Measurements from ENCODE around the gene SORL1. TPM values are rescaled to one million over a fixed set of nuclear protein-coding genes. Genes with fewer than 3 reads are reported as not detected.
"Not testable (repeated sequence)": the region's sequence is repeated elsewhere in the genome, so short reads cannot be mapped to it uniquely, and the experiment has no call there.

The SORL1 gene
- total and polyA plus RNA-seq, 4 donors = 21.4 to 80.6 (median 29.3) TPM

DNA sequence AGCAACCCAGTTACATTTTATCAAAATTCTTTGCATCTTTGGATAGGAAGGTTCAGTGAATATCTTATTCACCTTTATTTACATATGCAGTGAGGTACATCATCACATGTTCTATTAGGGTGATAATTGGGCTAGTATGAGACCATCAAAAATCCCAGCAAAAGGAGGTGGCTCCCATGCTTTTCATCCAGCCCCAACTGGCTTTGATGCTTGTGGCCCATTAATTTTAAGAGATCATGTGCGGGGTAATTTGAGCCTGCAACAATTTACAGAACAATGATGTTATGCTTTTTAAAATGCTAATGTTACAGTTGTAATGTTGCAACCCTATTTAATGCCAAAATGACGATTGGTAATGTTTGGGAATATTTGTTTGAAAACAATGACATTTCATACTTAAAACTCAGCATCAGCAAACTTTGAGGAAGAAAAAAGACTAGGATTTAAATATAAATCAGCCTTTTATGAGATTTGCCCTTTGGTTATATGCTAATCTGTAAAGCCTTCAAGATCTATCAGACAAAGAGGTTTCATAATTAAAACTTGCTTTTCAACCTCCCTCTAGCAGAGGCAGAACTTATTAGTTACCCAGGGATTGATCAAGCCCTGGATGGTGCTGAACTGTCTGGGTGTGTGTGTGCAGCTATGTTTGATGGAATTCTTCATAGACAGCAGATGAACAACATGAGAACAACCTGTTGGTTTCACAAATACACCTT lies 184.1 kb downstream of the SORL1 start:
- Histone ChIP-seq H3K4me3 (ENCODE audit: low read depth, low read length) (no peak overlapping the region), H3K9me3 (ENCODE audit: control insufficient read depth, insufficient read depth, low read length) (no peaks in the 10 kb centered on the region), H3K4me1 (ENCODE audit: control insufficient read depth, insufficient read depth, low read length) (no peaks in the 10 kb centered on the region), H3K27me3 (ENCODE audit: control insufficient read depth, insufficient read depth, low read length) (no peaks in the 10 kb centered on the region), H3K27ac (ENCODE audit: low read depth, low read length) (no peak overlapping the region), H3K36me3 (ENCODE audit: control insufficient read depth, insufficient read depth, low read length) (peaks cover 3% of the 10 kb centered on the region)
- WGBS (ENCODE audit: insufficient coverage) = no CpG with 5 or more reads among the region's 2 CpGs
- DNase-seq (ENCODE audit: low read depth in 4 of 6, low spot score in 6 of 6) = no peak

GRCh38 chr11:121636800-121637176 lies 184.7 kb downstream of the SORL1 start:
- no CpG with 5 or more reads among the region's 5 CpGs for WGBS (ENCODE audit: insufficient coverage)

DNA sequence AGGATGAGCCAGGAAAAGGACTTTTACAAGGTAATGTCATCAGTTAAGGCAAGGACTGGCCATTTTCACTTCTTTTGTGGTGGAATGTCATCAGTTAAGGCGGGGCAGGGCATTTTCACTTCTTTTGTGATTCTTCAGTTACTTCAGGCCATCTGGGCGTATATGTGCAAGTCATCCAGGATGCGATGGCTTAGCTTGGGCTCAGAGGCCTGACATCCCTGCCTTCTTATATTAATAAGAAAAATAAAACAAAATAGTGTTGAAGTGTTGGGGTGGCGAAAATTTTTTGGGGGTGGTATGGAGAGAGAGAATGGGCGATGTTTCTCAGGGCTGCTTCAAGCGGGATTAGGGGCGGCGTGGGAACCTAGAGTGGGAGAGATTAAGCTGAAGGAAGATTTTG lies 185.5 kb downstream of the SORL1 start:
- H3K27me3 ChIP-seq (ENCODE audit: control insufficient read depth, insufficient read depth, low read length); H3K36me3 ChIP-seq (ENCODE audit: control insufficient read depth, insufficient read depth, low read length); H3K27ac ChIP-seq (ENCODE audit: low read depth, low read length); DNase-seq (ENCODE audit: low read depth in 4 of 6, low spot score in 6 of 6); H3K9me3 ChIP-seq (ENCODE audit: control insufficient read depth, insufficient read depth, low read length); H3K4me1 ChIP-seq (ENCODE audit: control insufficient read depth, insufficient read depth, low read length); H3K4me3 ChIP-seq (ENCODE audit: low read depth, low read length): not testable (repeated sequence)
- 90% methylated on average over 2 of the region's 8 CpGs for WGBS (ENCODE audit: insufficient coverage)

More at GRCh38 chr11:121636800-121637176, 184.7 kb downstream of the SORL1 start:
- H3K9me3 ChIP-seq (ENCODE audit: control insufficient read depth, insufficient read depth, low read length) = no peaks in the 10 kb centered on the region
- no peak overlapping the region for H3K27ac ChIP-seq (ENCODE audit: low read depth, low read length)
- no peak for DNase-seq (ENCODE audit: low read depth in 4 of 6, low spot score in 6 of 6)
- no peaks in the 10 kb centered on the region for H3K27me3 ChIP-seq (ENCODE audit: control insufficient read depth, insufficient read depth, low read length)
- H3K36me3 ChIP-seq (ENCODE audit: control insufficient read depth, insufficient read depth, low read length) = peaks cover 3% of the 10 kb centered on the region
- H3K4me1 ChIP-seq (ENCODE audit: control insufficient read depth, insufficient read depth, low read length) = no peaks in the 10 kb centered on the region
- no peak overlapping the region for H3K4me3 ChIP-seq (ENCODE audit: low read depth, low read length)

DNA sequence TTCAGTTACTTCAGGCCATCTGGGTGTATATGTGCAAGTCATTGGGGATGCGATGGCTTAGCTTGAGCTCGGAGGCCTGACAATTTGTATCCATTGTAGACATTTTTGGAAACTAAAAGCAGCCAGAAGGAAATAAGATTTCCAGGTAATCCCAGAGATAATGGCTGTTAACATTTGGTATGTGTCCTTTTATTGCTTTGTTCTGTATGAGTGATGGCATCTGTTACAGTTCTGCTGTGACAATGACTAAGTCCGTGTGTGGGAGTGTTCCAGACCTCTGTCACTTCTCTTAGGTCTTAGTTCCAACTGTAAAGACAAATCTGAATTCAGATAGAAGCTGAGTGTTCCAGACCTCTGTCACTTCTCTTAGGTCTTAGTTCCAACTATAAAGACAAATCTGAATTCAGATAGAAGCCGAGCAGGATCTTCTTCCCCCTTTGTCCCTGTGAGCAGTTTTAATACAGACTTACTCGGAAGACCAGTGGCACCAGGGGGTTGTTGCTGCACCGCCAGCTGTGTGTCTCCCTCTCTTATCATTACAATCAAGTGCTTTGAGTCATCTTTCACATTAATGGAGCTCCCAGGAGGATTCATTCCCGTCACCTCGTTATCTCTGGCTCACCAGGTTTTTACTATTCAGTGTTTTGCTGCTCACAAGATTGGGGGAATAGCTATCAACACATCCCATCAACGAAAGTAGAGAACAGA lies 191.5 kb downstream of the SORL1 start:
- no peak overlapping the region for H3K4me3 ChIP-seq (ENCODE audit: low read depth, low read length)
- H3K4me1 ChIP-seq (ENCODE audit: control insufficient read depth, insufficient read depth, low read length) = no peaks in the 10 kb centered on the region
- no peaks in the 10 kb centered on the region for H3K9me3 ChIP-seq (ENCODE audit: control insufficient read depth, insufficient read depth, low read length)
- no peaks in the 10 kb centered on the region for H3K27me3 ChIP-seq (ENCODE audit: control insufficient read depth, insufficient read depth, low read length)
- no peaks in the 10 kb centered on the region for H3K36me3 ChIP-seq (ENCODE audit: control insufficient read depth, insufficient read depth, low read length)
- 76% methylated on average over 7 of the region's 9 CpGs for WGBS (ENCODE audit: insufficient coverage)
- no peak overlapping the region for H3K27ac ChIP-seq (ENCODE audit: low read depth, low read length)
- peak in 1 of 6 donors; percentile 21 for DNase-seq (ENCODE audit: low read depth in 4 of 6, low spot score in 6 of 6)

DNA sequence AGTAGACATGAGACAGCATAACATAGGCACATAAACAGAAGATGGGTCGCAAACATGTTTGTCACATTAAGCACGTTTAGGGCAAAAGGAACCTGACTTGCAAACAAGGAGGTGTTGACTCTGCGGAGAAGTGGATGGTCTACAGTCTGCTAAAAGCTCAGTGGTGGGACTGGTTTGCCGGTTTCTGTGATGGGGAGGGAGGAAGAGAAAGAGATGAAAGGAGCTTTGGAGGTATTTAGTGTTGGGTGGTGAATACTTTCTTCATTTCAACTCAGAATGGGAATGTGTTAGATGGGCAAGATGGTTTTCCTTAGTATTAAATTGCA lies 192.0 kb downstream of the SORL1 start:
- Histone ChIP-seq H3K9me3 (ENCODE audit: control insufficient read depth, insufficient read depth, low read length) (no peaks in the 10 kb centered on the region), H3K4me1 (ENCODE audit: control insufficient read depth, insufficient read depth, low read length) (no peaks in the 10 kb centered on the region), H3K27ac (ENCODE audit: low read depth, low read length) (no peak overlapping the region), H3K27me3 (ENCODE audit: control insufficient read depth, insufficient read depth, low read length) (no peaks in the 10 kb centered on the region), H3K4me3 (ENCODE audit: low read depth, low read length) (no peak overlapping the region), H3K36me3 (ENCODE audit: control insufficient read depth, insufficient read depth, low read length) (no peaks in the 10 kb centered on the region)
- 77% methylated on average over 4 of the region's 4 CpGs for WGBS (ENCODE audit: insufficient coverage)
- no peak for DNase-seq (ENCODE audit: low read depth in 4 of 6, low spot score in 6 of 6)

DNA sequence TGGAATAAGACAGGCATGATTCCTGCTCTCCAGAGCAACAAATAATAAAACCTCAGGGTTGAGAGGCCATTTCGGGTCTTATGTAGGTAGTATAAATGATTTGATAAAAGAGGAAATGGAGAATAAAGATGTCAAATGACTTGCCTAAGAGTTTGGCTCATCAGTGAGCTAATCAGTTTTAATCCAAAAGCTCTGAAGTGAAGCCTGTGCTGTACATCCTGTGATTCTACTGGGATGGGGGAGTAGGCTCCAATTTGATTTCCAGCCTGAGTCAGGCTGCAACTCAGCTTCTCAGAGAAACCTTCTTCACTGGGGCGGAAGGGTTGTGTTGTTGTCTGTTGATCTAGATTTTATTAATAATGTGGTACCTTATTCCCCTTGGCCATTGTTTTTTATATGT lies 192.9 kb downstream of the SORL1 start:
- no peak for DNase-seq (ENCODE audit: low read depth in 4 of 6, low spot score in 6 of 6)
- H3K4me3 ChIP-seq (ENCODE audit: low read depth, low read length) = no peak overlapping the region
- no peaks in the 10 kb centered on the region for H3K4me1 ChIP-seq (ENCODE audit: control insufficient read depth, insufficient read depth, low read length)
- no peaks in the 10 kb centered on the region for H3K27me3 ChIP-seq (ENCODE audit: control insufficient read depth, insufficient read depth, low read length)
- H3K27ac ChIP-seq (ENCODE audit: low read depth, low read length) = no peak overlapping the region
- WGBS (ENCODE audit: insufficient coverage) = no CpG with 5 or more reads among the region's 2 CpGs
- H3K9me3 ChIP-seq (ENCODE audit: control insufficient read depth, insufficient read depth, low read length) = no peaks in the 10 kb centered on the region
- no peaks in the 10 kb centered on the region for H3K36me3 ChIP-seq (ENCODE audit: control insufficient read depth, insufficient read depth, low read length)

GRCh38 chr11:121645596-121645995 lies 193.5 kb downstream of the SORL1 start:
- DNase-seq (ENCODE audit: low read depth in 4 of 6, low spot score in 6 of 6) = no peak
- Histone ChIP-seq H3K4me1 (ENCODE audit: control insufficient read depth, insufficient read depth, low read length) (no peaks in the 10 kb centered on the region), H3K4me3 (ENCODE audit: low read depth, low read length) (no peak overlapping the region), H3K36me3 (ENCODE audit: control insufficient read depth, insufficient read depth, low read length) (no peaks in the 10 kb centered on the region), H3K27ac (ENCODE audit: low read depth, low read length) (no peak overlapping the region), H3K9me3 (ENCODE audit: control insufficient read depth, insufficient read depth, low read length) (no peaks in the 10 kb centered on the region), H3K27me3 (ENCODE audit: control insufficient read depth, insufficient read depth, low read length) (no peaks in the 10 kb centered on the region)
- 100% methylated on average over 1 of the region's 1 CpG for WGBS (ENCODE audit: insufficient coverage)

- H3K9me3 ChIP-seq (ENCODE audit: control insufficient read depth, insufficient read depth, low read length) = no peaks in the 10 kb centered on the region
- no peaks in the 10 kb centered on the region for H3K36me3 ChIP-seq (ENCODE audit: control insufficient read depth, insufficient read depth, low read length)
- WGBS (ENCODE audit: insufficient coverage) = 100% methylated on average over 1 of the region's 4 CpGs
- DNase-seq (ENCODE audit: low read depth in 4 of 6, low spot score in 6 of 6) = no peak
- no peak overlapping the region for H3K4me3 ChIP-seq (ENCODE audit: low read depth, low read length)
- no peaks in the 10 kb centered on the region for H3K27me3 ChIP-seq (ENCODE audit: control insufficient read depth, insufficient read depth, low read length)
- H3K27ac ChIP-seq (ENCODE audit: low read depth, low read length) = no peak overlapping the region
- H3K4me1 ChIP-seq (ENCODE audit: control insufficient read depth, insufficient read depth, low read length) = peaks cover 3% of the 10 kb centered on the region
Measured at GRCh38 chr11:121648306-121648705, 196.2 kb downstream of the SORL1 start.

DNA sequence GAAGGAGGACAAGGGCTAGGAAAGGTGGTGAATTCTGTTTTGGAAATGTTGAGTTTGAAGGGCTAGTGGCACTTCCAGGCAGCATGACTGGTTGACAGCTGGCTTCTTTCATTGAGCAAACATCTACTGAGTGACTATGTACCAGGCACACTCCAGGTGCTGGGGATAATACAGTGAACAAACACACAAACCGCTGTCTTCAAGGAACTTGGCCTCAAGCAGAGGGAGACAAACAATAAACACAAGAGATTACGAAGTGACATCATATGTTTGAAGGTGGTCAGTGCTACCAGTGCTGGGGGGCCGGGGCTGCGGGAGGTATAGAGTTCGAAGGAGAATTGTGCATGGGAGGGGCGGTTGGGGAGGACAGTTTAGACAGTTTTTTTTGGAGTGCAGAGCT lies 197.7 kb downstream of the SORL1 start:
- Histone ChIP-seq H3K36me3 (ENCODE audit: control insufficient read depth, insufficient read depth, low read length) (no peaks in the 10 kb centered on the region), H3K27me3 (ENCODE audit: control insufficient read depth, insufficient read depth, low read length) (no peaks in the 10 kb centered on the region), H3K9me3 (ENCODE audit: control insufficient read depth, insufficient read depth, low read length) (no peaks in the 10 kb centered on the region), H3K4me1 (ENCODE audit: control insufficient read depth, insufficient read depth, low read length) (peaks cover 14% of the 10 kb centered on the region), H3K27ac (ENCODE audit: low read depth, low read length) (no peak overlapping the region), H3K4me3 (ENCODE audit: low read depth, low read length) (no peak overlapping the region)
- 84% methylated on average over 5 of the region's 6 CpGs for WGBS (ENCODE audit: insufficient coverage)
- no peak for DNase-seq (ENCODE audit: low read depth in 4 of 6, low spot score in 6 of 6)

Measured in spinal cord (tissue), 10 donors.